ENCODE data around the gene EPHB1. TPM values are rescaled to one million over a fixed set of nuclear protein-coding genes. Genes with fewer than 3 reads are reported as not detected.

The EPHB1 gene
- total RNA-seq, 1 donor from 2014 or later = 16.3 TPM

DNA sequence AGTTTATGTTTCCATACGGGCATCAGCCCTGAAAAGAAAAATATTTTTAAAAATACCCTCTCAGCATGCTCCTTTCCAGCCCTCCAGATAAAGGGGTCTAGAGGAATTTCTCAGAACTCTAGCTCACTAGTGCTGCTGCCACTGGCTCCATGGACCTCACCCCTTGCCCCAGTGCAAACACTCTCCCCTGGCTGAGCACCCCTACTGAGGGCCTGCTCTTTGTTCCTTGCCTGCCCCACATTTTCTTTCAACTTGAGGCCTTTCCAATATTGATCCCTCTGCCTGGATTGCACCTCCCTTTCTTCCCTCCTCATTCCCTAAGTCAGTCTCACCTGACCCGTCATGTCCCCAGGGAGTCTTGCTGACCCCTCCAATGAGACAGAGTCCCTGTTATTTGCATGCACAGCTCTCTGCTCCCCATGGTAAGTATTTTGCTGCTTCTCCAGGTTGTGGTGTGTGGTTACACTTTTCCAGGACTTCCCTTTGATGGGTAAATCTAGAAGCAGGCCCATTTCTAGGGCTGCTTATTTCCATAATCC lies 196.5 kb downstream of the EPHB1 start:
- H3K36me3 Mint-ChIP-seq (ENCODE audit: unreplicated experiment) = no peaks in the 10 kb centered on the region
- no peak for DNase-seq
- no peaks in the 10 kb centered on the region for H3K4me1 Mint-ChIP-seq (ENCODE audit: low read depth, unreplicated experiment)
- TF ChIP-seq, protein P1, sequence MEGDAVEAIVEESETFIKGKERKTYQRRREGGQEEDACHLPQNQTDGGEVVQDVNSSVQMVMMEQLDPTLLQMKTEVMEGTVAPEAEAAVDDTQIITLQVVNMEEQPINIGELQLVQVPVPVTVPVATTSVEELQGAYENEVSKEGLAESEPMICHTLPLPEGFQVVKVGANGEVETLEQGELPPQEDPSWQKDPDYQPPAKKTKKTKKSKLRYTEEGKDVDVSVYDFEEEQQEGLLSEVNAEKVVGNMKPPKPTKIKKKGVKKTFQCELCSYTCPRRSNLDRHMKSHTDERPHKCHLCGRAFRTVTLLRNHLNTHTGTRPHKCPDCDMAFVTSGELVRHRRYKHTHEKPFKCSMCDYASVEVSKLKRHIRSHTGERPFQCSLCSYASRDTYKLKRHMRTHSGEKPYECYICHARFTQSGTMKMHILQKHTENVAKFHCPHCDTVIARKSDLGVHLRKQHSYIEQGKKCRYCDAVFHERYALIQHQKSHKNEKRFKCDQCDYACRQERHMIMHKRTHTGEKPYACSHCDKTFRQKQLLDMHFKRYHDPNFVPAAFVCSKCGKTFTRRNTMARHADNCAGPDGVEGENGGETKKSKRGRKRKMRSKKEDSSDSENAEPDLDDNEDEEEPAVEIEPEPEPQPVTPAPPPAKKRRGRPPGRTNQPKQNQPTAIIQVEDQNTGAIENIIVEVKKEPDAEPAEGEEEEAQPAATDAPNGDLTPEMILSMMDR (IDR thresholded peaks at IDR 0.05; ENCODE audit: partially characterized antibody, unreplicated experiment) = no peak
- H3K27ac Mint-ChIP-seq (ENCODE audit: unreplicated experiment) = no peak overlapping the region
- no peak overlapping the region for H3K4me3 Mint-ChIP-seq (ENCODE audit: unreplicated experiment)
- no peaks in the 10 kb centered on the region for H3K9me3 Mint-ChIP-seq (ENCODE audit: unreplicated experiment)
- peaks cover 2% of the 10 kb centered on the region for H3K27me3 Mint-ChIP-seq (ENCODE audit: unreplicated experiment)

DNA sequence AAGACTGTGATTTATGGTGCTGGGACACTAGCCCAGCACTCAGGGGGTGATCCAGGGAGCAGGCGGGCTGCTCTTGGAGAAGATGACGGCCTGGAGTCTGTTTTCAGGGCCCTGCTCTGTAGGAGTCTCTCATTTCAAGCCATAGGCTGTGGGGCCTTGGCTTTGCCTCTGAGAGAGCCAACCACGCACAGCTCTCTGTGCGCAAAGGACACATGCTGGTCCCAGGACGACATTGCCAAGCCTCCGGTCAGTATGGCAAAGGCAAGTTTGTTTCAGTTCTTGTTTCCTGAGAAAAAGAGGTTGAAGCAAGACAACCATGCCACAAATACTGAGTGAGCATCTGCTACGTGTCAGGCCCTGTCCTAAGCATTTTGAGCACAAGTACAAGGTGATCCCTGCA lies 197.1 kb downstream of the EPHB1 start:
- Mint-ChIP-seq H3K4me1 (ENCODE audit: low read depth, unreplicated experiment) (no peaks in the 10 kb centered on the region), H3K27me3 (ENCODE audit: unreplicated experiment) (peaks cover 2% of the 10 kb centered on the region), H3K9me3 (ENCODE audit: unreplicated experiment) (no peaks in the 10 kb centered on the region), H3K27ac (ENCODE audit: unreplicated experiment) (no peak overlapping the region), H3K36me3 (ENCODE audit: unreplicated experiment) (no peaks in the 10 kb centered on the region), H3K4me3 (ENCODE audit: unreplicated experiment) (no peak overlapping the region)
- TF ChIP-seq, protein P1 (IDR thresholded peaks at IDR 0.05; ENCODE audit: partially characterized antibody, unreplicated experiment) = no peak
- DNase-seq = no peak

DNA sequence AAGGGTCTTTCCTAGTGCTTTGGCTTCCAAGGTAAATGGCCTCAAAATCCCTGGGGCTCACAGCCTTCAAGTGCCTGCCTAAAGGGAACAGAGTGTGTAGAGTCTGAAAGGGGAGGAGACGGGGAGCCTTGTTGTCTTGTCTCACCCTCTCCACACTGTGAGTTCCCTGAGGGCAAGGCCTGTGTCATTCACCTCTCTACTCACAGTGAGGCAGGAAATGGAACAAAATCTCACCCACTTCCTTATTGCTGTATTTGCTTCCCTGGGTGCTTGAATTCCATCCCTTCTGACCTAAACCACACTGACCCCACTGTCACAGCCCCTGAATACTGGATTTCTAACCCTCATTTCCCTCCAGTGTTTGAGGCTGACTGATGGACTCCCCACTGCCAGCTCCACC lies 197.5 kb downstream of the EPHB1 start:
- Mint-ChIP-seq H3K27ac (ENCODE audit: unreplicated experiment) (no peak overlapping the region), H3K4me1 (ENCODE audit: low read depth, unreplicated experiment) (no peaks in the 10 kb centered on the region), H3K27me3 (ENCODE audit: unreplicated experiment) (peaks cover 2% of the 10 kb centered on the region), H3K36me3 (ENCODE audit: unreplicated experiment) (no peaks in the 10 kb centered on the region), H3K4me3 (ENCODE audit: unreplicated experiment) (no peak overlapping the region), H3K9me3 (ENCODE audit: unreplicated experiment) (no peaks in the 10 kb centered on the region)
- TF ChIP-seq, protein P1 (IDR thresholded peaks at IDR 0.05; ENCODE audit: partially characterized antibody, unreplicated experiment) = no peak
- DNase-seq = no peak

DNA sequence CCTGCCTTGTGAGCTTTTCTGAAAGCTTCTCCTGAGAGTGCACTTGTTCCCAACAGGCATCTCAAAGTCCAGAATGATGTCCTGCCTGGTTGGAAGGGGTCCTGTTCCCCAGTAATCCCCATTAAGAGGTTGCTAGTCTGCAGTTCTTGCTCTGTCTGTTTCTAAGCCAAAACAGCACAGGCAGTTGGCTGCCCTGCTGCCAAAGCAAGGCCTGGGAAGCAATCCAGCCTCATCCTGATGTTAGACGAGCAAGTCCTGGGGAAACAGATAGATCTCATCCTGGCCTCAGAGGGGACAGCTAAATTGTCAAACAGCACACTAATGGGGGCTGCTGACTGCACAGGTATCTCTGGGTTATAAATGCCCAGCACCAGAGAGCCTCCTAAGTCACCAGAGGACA lies 198.0 kb downstream of the EPHB1 start:
- Mint-ChIP-seq H3K27ac (ENCODE audit: unreplicated experiment) (no peak overlapping the region), H3K4me1 (ENCODE audit: low read depth, unreplicated experiment) (peaks cover 3% of the 10 kb centered on the region), H3K27me3 (ENCODE audit: unreplicated experiment) (peaks cover 2% of the 10 kb centered on the region), H3K4me3 (ENCODE audit: unreplicated experiment) (no peak overlapping the region), H3K36me3 (ENCODE audit: unreplicated experiment) (no peaks in the 10 kb centered on the region), H3K9me3 (ENCODE audit: unreplicated experiment) (no peaks in the 10 kb centered on the region)
- TF ChIP-seq, protein P1 (IDR thresholded peaks at IDR 0.05; ENCODE audit: partially characterized antibody, unreplicated experiment) = no peak
- DNase-seq = no peak

DNA sequence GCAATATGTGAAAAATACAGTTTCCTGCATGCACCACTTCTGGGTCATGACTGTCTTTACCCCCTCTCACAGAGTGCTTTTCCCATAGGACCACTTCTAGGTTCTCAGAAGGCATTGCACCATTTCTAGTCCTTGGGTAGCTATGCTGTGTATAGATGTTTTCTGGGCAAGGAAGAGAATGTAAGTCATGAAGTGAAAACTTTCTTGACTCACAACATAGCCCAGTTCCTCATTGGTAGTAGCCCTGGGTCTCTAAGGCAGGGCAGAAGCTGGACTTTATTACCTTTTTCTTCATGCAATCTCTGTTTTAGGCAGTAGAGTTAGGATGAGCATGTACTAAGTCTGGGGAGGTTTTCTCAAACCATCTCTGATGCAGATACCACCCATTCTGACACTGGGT lies 203.1 kb downstream of the EPHB1 start:
- TF ChIP-seq, protein P1 (IDR thresholded peaks at IDR 0.05; ENCODE audit: partially characterized antibody, unreplicated experiment) = no peak
- H3K9me3 Mint-ChIP-seq (ENCODE audit: unreplicated experiment) = peaks cover 3% of the 10 kb centered on the region

More for the DNA sequence above, 203.1 kb downstream of the EPHB1 start:
- Mint-ChIP-seq H3K27me3 (ENCODE audit: unreplicated experiment) (no peaks in the 10 kb centered on the region), H3K4me3 (ENCODE audit: unreplicated experiment) (no peak overlapping the region), H3K4me1 (ENCODE audit: low read depth, unreplicated experiment) (peaks cover 5% of the 10 kb centered on the region), H3K27ac (ENCODE audit: unreplicated experiment) (no peak overlapping the region), H3K36me3 (ENCODE audit: unreplicated experiment) (no peaks in the 10 kb centered on the region)
- DNase-seq = no peak

Data from glutamatergic neuron (in vitro differentiated cells).